ENCODE data around the gene FHIT.

DNA sequence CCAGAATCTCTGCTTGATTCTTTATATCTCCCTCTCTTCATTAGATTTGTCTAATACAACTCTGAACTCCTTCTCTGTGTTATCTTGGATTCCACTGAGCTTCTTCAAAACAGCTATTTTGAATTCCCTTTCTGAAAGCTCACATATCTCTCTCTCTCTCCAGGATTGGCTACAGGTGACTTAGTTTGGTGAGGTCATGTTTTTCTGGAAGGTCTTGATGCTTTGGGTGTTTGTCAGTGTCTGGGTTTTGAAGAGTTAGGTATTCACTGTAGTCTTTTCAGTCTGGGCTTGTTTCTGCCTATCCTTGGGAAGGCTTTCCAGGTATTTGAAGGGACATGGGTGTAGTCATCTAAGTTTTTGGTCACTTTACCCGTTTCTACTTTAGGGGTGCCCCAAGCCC, 781.8 kb downstream of the FHIT start:
- no peak for TF ChIP-seq EZH2phosphoT487 (IDR thresholded peaks at IDR 0.05; ENCODE audit: insufficient read depth, low read depth)
- TF ChIP-seq EZH2 (IDR thresholded peaks at IDR 0.05; ENCODE audit: insufficient read depth, poor library complexity, severe bottlenecking): no peak

All from GM23248 (cell line).